H1 (cell line): ENCODE data around the gene JPH2.

Experiments
- EP300 ChIP-seq, 2 experiments: IDR thresholded peaks; 1 replicate in 1 of 2; 2 replicates in 1 of 2; pipeline ENCODE4 v1.6.1; 2011 to 2012; ENCODE audit warnings: low read depth in 2 of 2, low read length in 2 of 2, mild to moderate bottlenecking in 2 of 2, borderline replicate concordance in 1 of 2, inconsistent platforms in 1 of 2, moderate library complexity in 1 of 2
- NRF1 ChIP-seq: IDR thresholded peaks from 2 replicates; pipeline ENCODE4 v1.6.1; 2011; ENCODE audit warnings: mild to moderate bottlenecking, low read depth, low read length, improper control_type of control experiment

DNA sequence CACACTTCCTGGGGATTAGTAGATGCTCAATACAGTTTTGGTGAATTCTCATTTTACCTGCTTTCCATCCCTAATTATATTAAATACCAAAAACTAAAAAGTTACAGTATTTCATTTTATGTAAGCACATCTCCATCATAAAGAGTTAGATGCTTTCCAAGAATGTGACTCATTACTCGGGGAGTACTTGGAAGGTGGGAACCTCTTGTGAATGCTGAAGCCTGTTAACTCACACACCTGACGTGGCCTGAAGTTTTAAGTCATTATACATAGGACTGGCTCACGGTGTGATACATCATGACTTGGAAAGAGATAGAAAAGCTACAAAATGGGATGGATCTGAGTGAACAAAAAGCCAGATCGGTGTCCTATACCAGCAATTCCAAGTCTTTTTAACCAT lies 25.8 kb upstream of the JPH2 start:
- TF ChIP-seq NRF1 (no peak), EP300 (IDR thresholded peaks at IDR 0.05; ENCODE audit: borderline replicate concordance in 1 of 2, low read depth in 2 of 2, low read length in 2 of 2) (no peak)
